ENCODE results near the gene SLC27A2. TPM values are rescaled to one million over a fixed set of nuclear protein-coding genes. Genes with fewer than 3 reads are reported as not detected.
"Not testable (repeated sequence)": the region's sequence is repeated elsewhere in the genome, so short reads cannot be mapped to it uniquely, and the experiment has no call there.

SLC27A2 gene
- total and polyA plus RNA-seq, 7 experiments from 2014 or later = 0.17 to 28.2 (median 0.43) TPM

GRCh38 chr15:50186090-50186489 is 4.1 kb downstream of the SLC27A2 start:
- H3K4me1 ChIP-seq (ENCODE audit: control insufficient read depth in 2 of 2, insufficient read depth in 2 of 2, low read length in 2 of 2) = peaks cover 0 to 6% of the 10 kb centered on the region in 2 donors
- H3K9me3 Mint-ChIP-seq = no peaks in the 10 kb centered on the region
- no peak overlapping the region for H3K27ac ChIP-seq (ENCODE audit: low read depth, low read length)
- DNase-seq = no peak
- no peaks in the 10 kb centered on the region for H3K27me3 ChIP-seq (ENCODE audit: control insufficient read depth in 2 of 2, insufficient read depth in 2 of 2, low read length in 2 of 2)
- no peak overlapping the region for H3K4me3 Mint-ChIP-seq
- peaks cover 0 to 35% (median 22%) of the 10 kb centered on the region in 5 donors for H3K27me3 Mint-ChIP-seq
- intact Hi-C loops (cut with micrococcal nuclease) = loop anchor here in 1 of 2 donors (10.0 kb wide), 3 partner anchors 239 to 1141 kb away; partner anchors contain the start of genes SECISBP2L, SPPL2A and USP8
- H3K4me3 ChIP-seq (ENCODE audit: low read length) = no peak overlapping the region
- H3K4me1 Mint-ChIP-seq = peaks cover 7 to 69% (median 12%) of the 10 kb centered on the region in 7 donors
- no peaks in the 10 kb centered on the region for H3K9me3 ChIP-seq (ENCODE audit: control insufficient read depth in 2 of 3, low read length in 3 of 3)
- ATAC-seq = no peak
- H3K27ac Mint-ChIP-seq = no peak overlapping the region
- ChIA-PET CTCF (no interaction called here), POLR2A (no interaction called here)
- H3K36me3 Mint-ChIP-seq = peaks cover 0 to 17% (median 0%) of the 10 kb centered on the region in 5 donors
- H3K36me3 ChIP-seq (ENCODE audit: control insufficient read depth in 2 of 3, insufficient read depth in 3 of 3, low read length in 3 of 3) = no peaks in the 10 kb centered on the region

- POLR2A ChIA-PET = no interaction called here
- H3K36me3 ChIP-seq (ENCODE audit: control insufficient read depth in 2 of 3, insufficient read depth in 3 of 3, low read length in 3 of 3) = no peaks in the 10 kb centered on the region
- intact Hi-C loops (cut with micrococcal nuclease) = loop anchor here in 1 of 2 donors (10.0 kb wide), 3 partner anchors 238 to 1142 kb away; partner anchors contain the start of genes SECISBP2L, SPPL2A and USP8
- H3K9me3 ChIP-seq (ENCODE audit: control insufficient read depth in 2 of 3, low read length in 3 of 3) = no peaks in the 10 kb centered on the region
- H3K27me3 Mint-ChIP-seq = peaks cover 0 to 28% (median 15%) of the 10 kb centered on the region in 5 donors
- H3K4me3 Mint-ChIP-seq = no peak overlapping the region
- H3K9me3 Mint-ChIP-seq = no peaks in the 10 kb centered on the region
- peaks cover 0 to 21% (median 0%) of the 10 kb centered on the region in 5 donors for H3K36me3 Mint-ChIP-seq
- CTCF ChIA-PET = no interaction called here
- H3K4me1 Mint-ChIP-seq = peaks cover 6 to 62% (median 11%) of the 10 kb centered on the region in 7 donors
- H3K27ac ChIP-seq (ENCODE audit: low read depth, low read length) = no peak overlapping the region
- H3K4me3 ChIP-seq (ENCODE audit: low read length) = no peak overlapping the region
- H3K27ac Mint-ChIP-seq = no peak overlapping the region
- ATAC-seq = no peak
- no peaks in the 10 kb centered on the region for H3K27me3 ChIP-seq (ENCODE audit: control insufficient read depth in 2 of 2, insufficient read depth in 2 of 2, low read length in 2 of 2)
- H3K4me1 ChIP-seq (ENCODE audit: control insufficient read depth in 2 of 2, insufficient read depth in 2 of 2, low read length in 2 of 2) = peaks cover 0 to 6% of the 10 kb centered on the region in 2 donors
- DNase-seq = no peak
Observed at GRCh38 chr15:50186752-50187151, 4.8 kb downstream of the SLC27A2 start.

DNA sequence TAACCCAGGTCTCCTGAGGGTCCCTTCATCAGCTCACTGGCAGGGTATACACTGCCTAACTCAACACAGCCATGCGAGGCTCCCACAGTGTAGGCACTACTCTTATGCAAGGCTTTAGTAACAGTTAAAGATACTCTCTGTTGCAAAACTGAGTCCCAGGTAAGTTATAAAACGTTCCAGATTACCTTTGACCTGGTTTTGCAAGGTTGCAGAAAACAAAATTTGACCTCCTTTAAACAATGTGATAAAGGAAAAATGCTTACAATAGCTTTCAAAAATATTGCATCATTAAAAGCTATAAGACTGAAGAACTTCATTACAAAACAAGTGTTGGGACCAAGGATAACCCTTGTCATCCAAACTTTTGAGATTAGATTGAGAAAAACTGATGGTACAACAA is 5.5 kb downstream of the SLC27A2 start:
- intact Hi-C loops (cut with micrococcal nuclease) = loop anchor here in 1 of 2 donors (10.0 kb wide), 3 partner anchors 237 to 1143 kb away; partner anchors contain the start of genes SECISBP2L, SPPL2A and USP8
- Histone ChIP-seq H3K9me3 (ENCODE audit: control insufficient read depth in 2 of 3, low read length in 3 of 3) (no peaks in the 10 kb centered on the region), H3K4me1 (ENCODE audit: control insufficient read depth in 2 of 2, insufficient read depth in 2 of 2, low read length in 2 of 2) (peaks cover 0 to 6% of the 10 kb centered on the region in 2 donors), H3K27me3 (ENCODE audit: control insufficient read depth in 2 of 2, insufficient read depth in 2 of 2, low read length in 2 of 2) (no peaks in the 10 kb centered on the region), H3K27ac (ENCODE audit: low read depth, low read length) (no peak overlapping the region), H3K4me3 (ENCODE audit: low read length) (no peak overlapping the region), H3K36me3 (ENCODE audit: control insufficient read depth in 2 of 3, insufficient read depth in 3 of 3, low read length in 3 of 3) (no peaks in the 10 kb centered on the region)
- peaks cover 0 to 24% (median 0%) of the 10 kb centered on the region in 5 donors for H3K36me3 Mint-ChIP-seq
- peaks cover 5 to 62% (median 11%) of the 10 kb centered on the region in 7 donors for H3K4me1 Mint-ChIP-seq
- ChIA-PET CTCF (no interaction called here), POLR2A (no interaction called here)
- H3K9me3 Mint-ChIP-seq = no peaks in the 10 kb centered on the region
- H3K4me3 Mint-ChIP-seq = no peak overlapping the region
- peaks cover 0 to 25% (median 13%) of the 10 kb centered on the region in 5 donors for H3K27me3 Mint-ChIP-seq
- DNase-seq (no peak), ATAC-seq (no peak)
- H3K27ac Mint-ChIP-seq = no peak overlapping the region

- peaks cover 0 to 3% of the 10 kb centered on the region in 2 donors for H3K4me1 ChIP-seq (ENCODE audit: control insufficient read depth in 2 of 2, insufficient read depth in 2 of 2, low read length in 2 of 2)
- intact Hi-C loops (cut with micrococcal nuclease) = loop anchor here in 1 of 2 donors (10.0 kb wide), 3 partner anchors 237 to 1143 kb away; partner anchors contain the start of genes SECISBP2L, SPPL2A and USP8
- H3K27ac Mint-ChIP-seq = peak overlapping the region in 1 of 9 donors; percentile 71
- no peaks in the 10 kb centered on the region for H3K36me3 ChIP-seq (ENCODE audit: control insufficient read depth in 2 of 3, insufficient read depth in 3 of 3, low read length in 3 of 3)
- no peak overlapping the region for H3K4me3 ChIP-seq (ENCODE audit: low read length)
- no peaks in the 10 kb centered on the region for H3K9me3 ChIP-seq (ENCODE audit: control insufficient read depth in 2 of 3, low read length in 3 of 3)
- H3K36me3 Mint-ChIP-seq = peaks cover 0 to 26% (median 0%) of the 10 kb centered on the region in 5 donors
- DNase-seq (no peak), ATAC-seq (no peak)
- no peaks in the 10 kb centered on the region for H3K9me3 Mint-ChIP-seq
- POLR2A ChIA-PET = no interaction called here
- peaks cover 0 to 20% (median 9%) of the 10 kb centered on the region in 5 donors for H3K27me3 Mint-ChIP-seq
- H3K27ac ChIP-seq (ENCODE audit: low read depth, low read length) = no peak overlapping the region
- CTCF ChIA-PET = no interaction called here
- H3K4me1 Mint-ChIP-seq = peaks cover under 1 to 61% (median 7%) of the 10 kb centered on the region in 7 donors
- no peak overlapping the region for H3K4me3 Mint-ChIP-seq
- no peaks in the 10 kb centered on the region for H3K27me3 ChIP-seq (ENCODE audit: control insufficient read depth in 2 of 2, insufficient read depth in 2 of 2, low read length in 2 of 2)
Observed at GRCh38 chr15:50187997-50188396, 6.0 kb downstream of the SLC27A2 start.

DNA sequence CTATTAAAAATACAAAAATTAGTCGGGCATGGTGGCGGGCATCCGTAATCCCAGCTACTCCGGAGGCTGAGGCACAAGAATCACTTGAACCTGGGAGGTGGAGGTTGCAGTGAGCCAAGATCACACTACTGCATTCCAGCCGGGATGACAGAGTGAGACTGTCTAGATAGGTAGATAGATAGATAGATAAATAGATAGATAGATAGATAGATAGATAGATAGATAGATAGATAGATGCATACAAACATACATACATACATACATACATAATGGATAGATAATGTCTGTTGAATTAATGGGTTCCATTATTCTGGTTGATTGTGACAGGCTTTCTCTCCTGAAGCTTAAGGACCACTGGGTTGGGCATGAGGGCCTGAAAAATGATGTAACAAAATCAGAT is 6.8 kb downstream of the SLC27A2 start:
- H3K4me1 ChIP-seq (ENCODE audit: control insufficient read depth in 2 of 2, insufficient read depth in 2 of 2, low read length in 2 of 2); CTCF ChIA-PET; H3K27me3 ChIP-seq (ENCODE audit: control insufficient read depth in 2 of 2, insufficient read depth in 2 of 2, low read length in 2 of 2); H3K9me3 Mint-ChIP-seq; POLR2A ChIA-PET; DNase-seq; H3K9me3 ChIP-seq (ENCODE audit: control insufficient read depth in 2 of 3, low read length in 3 of 3); H3K27ac ChIP-seq (ENCODE audit: low read depth, low read length); H3K4me3 ChIP-seq (ENCODE audit: low read length); H3K27ac Mint-ChIP-seq; H3K36me3 ChIP-seq (ENCODE audit: control insufficient read depth in 2 of 3, insufficient read depth in 3 of 3, low read length in 3 of 3); H3K4me3 Mint-ChIP-seq; ATAC-seq: not testable (repeated sequence)
- Mint-ChIP-seq H3K4me1 (peaks cover 0 to 57% (median 0%) of the 10 kb centered on the region in 7 donors), H3K27me3 (peaks cover 0 to 13% (median 3%) of the 10 kb centered on the region in 5 donors), H3K36me3 (peaks cover 0 to 29% (median 0%) of the 10 kb centered on the region in 5 donors)
- intact Hi-C loops (cut with micrococcal nuclease) = loop anchor here in 1 of 2 donors (10.0 kb wide), 3 partner anchors 236 to 1144 kb away; partner anchors contain the start of genes SECISBP2L, SPPL2A and USP8

- no peaks in the 10 kb centered on the region for H3K36me3 ChIP-seq (ENCODE audit: control insufficient read depth in 2 of 3, insufficient read depth in 3 of 3, low read length in 3 of 3)
- H3K27me3 Mint-ChIP-seq = peaks cover 0 to 14% (median 0%) of the 10 kb centered on the region in 5 donors
- POLR2A ChIA-PET = interaction anchor here (1.1 kb wide), 1 partner anchor 235 kb away, joined by 3 read pairs; the partner anchor contains the start of gene USP8
- H3K4me3 ChIP-seq (ENCODE audit: low read length) = no peak overlapping the region
- no peaks in the 10 kb centered on the region for H3K9me3 Mint-ChIP-seq
- ATAC-seq = no peak
- CTCF ChIA-PET = no interaction called here
- H3K36me3 Mint-ChIP-seq = peaks cover 0 to 32% (median 0%) of the 10 kb centered on the region in 5 donors
- DNase-seq = no peak
- no peak overlapping the region for H3K27ac ChIP-seq (ENCODE audit: low read depth, low read length)
- no peak overlapping the region for H3K27ac Mint-ChIP-seq
- no peak overlapping the region for H3K4me3 Mint-ChIP-seq
- no peaks in the 10 kb centered on the region for H3K9me3 ChIP-seq (ENCODE audit: control insufficient read depth in 2 of 3, low read length in 3 of 3)
- no peaks in the 10 kb centered on the region for H3K4me1 ChIP-seq (ENCODE audit: control insufficient read depth in 2 of 2, insufficient read depth in 2 of 2, low read length in 2 of 2)
- H3K27me3 ChIP-seq (ENCODE audit: control insufficient read depth in 2 of 2, insufficient read depth in 2 of 2, low read length in 2 of 2) = no peaks in the 10 kb centered on the region
- H3K4me1 Mint-ChIP-seq = peaks cover 0 to 57% (median 0%) of the 10 kb centered on the region in 7 donors
- intact Hi-C loops (cut with micrococcal nuclease) = loop anchor here in 1 of 2 donors (10.0 kb wide), 3 partner anchors 235 to 1145 kb away; partner anchors contain the start of genes SECISBP2L, SPPL2A and USP8
Observed at GRCh38 chr15:50189633-50190032, 7.6 kb downstream of the SLC27A2 start.
